SK-N-MC (cell line): ENCODE data around the gene CACNG4.

Source experiments
- EZH2 ChIP-seq: fragments of 200-600 bp; sonication (generic); IDR thresholded peaks from one replicate; pipeline ENCODE4 v1.6.1; 2017; ENCODE audit warnings: antibody characterized with exemption
- POLR2AphosphoS5 ChIP-seq: IDR thresholded peaks from 2 replicates; pipeline ENCODE4 v1.6.1; 2012; ENCODE audit warnings: mild to moderate bottlenecking, low read depth, low read length, borderline replicate concordance

- TF ChIP-seq POLR2AphosphoS5 (no peak), EZH2 (no peak)
Measured at GRCh38 chr17:66967837-66968543, 3.5 kb downstream of the CACNG4 start.
